HG02938 (cell line): ENCODE measurements around the gene KIFC3.
"Not testable (repeated sequence)": the region's sequence is repeated elsewhere in the genome, so short reads cannot be mapped to it uniquely, and the experiment has no call there.

Experiments used
- ATAC-seq: cut with Tn5 transposase; IDR thresholded peaks from one replicate; pipeline ENCODE4 v1.9.1; 2021; ENCODE audit warnings: mild to moderate bottlenecking, moderate library complexity; ENCODE audit not compliant: unreplicated experiment

KIFC3 gene

GRCh38 chr16:57802341-57803133, at the start of gene KIFC3:
TSS of gene KIFC3 (minus strand) at chr16:57802491. CDS start at chr16:57798243, 4,248 bp downstream.
- no peak for ATAC-seq

- no peak for ATAC-seq
Measured at GRCh38 chr16:57848181-57848580, 45.9 kb upstream of the KIFC3 start.

GRCh38 chr16:57846931-57847330, 44.6 kb upstream of the KIFC3 start:
- not testable (repeated sequence) for ATAC-seq

- ATAC-seq = no peak
Measured at GRCh38 chr16:57846078-57846697, 43.9 kb upstream of the KIFC3 start.

GRCh38 chr16:57845115-57845514, 42.8 kb upstream of the KIFC3 start:
- no peak for ATAC-seq

GRCh38 chr16:57844416-57845030, 42.2 kb upstream of the KIFC3 start:
- no peak for ATAC-seq

- no peak for ATAC-seq
Measured at GRCh38 chr16:57843400-57843799, 41.1 kb upstream of the KIFC3 start.

- ATAC-seq = no peak
Measured at GRCh38 chr16:57842601-57843000, 40.3 kb upstream of the KIFC3 start.

- no peak for ATAC-seq
Measured at GRCh38 chr16:57840833-57841232, 38.5 kb upstream of the KIFC3 start.

- no peak for ATAC-seq
Measured at GRCh38 chr16:57838161-57838560, 35.9 kb upstream of the KIFC3 start.

GRCh38 chr16:57837305-57838125, 35.2 kb upstream of the KIFC3 start:
- ATAC-seq = no peak

GRCh38 chr16:57835439-57835838, 33.1 kb upstream of the KIFC3 start:
- ATAC-seq = not testable (repeated sequence)

- ATAC-seq = no peak
Measured at GRCh38 chr16:57834936-57835335, 32.6 kb upstream of the KIFC3 start.

- ATAC-seq = no peak
Measured at GRCh38 chr16:57830890-57831484, 28.7 kb upstream of the KIFC3 start.

- no peak for ATAC-seq
Measured at GRCh38 chr16:57829969-57830360, 27.7 kb upstream of the KIFC3 start.

GRCh38 chr16:57828272-57829161, 26.2 kb upstream of the KIFC3 start:
- no peak for ATAC-seq

GRCh38 chr16:57826706-57827625, 24.7 kb upstream of the KIFC3 start:
- no peak for ATAC-seq

GRCh38 chr16:57826052-57826451, 23.8 kb upstream of the KIFC3 start:
- ATAC-seq = no peak
